Spleen (tissue), 11 donors: ENCODE results near the gene MYORG. TPM values are rescaled to one million over a fixed set of nuclear protein-coding genes. Genes with fewer than 3 reads are reported as not detected.

Experiments
- polyA plus RNA-seq, 3 donors: library from polyadenylated mRNA; stranded (reverse); fragments of 200-250 nt; gene quantifications; one replicate each; pipeline ENCODE4 v1.2.1, GENCODE V29; 2013
- small RNA-seq, 4 donors: library from RNA; depleted of rRNA; stranded (forward); fragments of <200 nt; gene quantifications; one replicate each; pipeline ENCODE3, GENCODE V24; 2016
- total RNA-seq, 7 donors: library from RNA; depleted of rRNA in 3 of 7; stranded (reverse); fragments of >200 nt in 3 of 7; fragmentation: NEBNext Ultra II Directional in 4 of 7; extraction: Animal tissue kit (Norgen Biotek cat#: 25700) in 4 of 7; gene quantifications; one replicate each; pipeline versions ENCODE4 v1.1.0 to v1.2.1, GENCODE V29; 2016 to 2021
- donor health status: healthy with polysubstance abuse.
- donor health status: DM: no; HTN: no; CAD: no; lungs with moderate emphysema.
- donor health status: DM: no; HTN: no; CAD: no.
- donor health status: Bipolar disorder and iron deficiency.
- donor health status: healthy.
- donor health status: DM: no; HTN: no; CAD: no.
- donor health status: DM: yes; HTN: yes; CAD: no.

The MYORG gene
- total and polyA plus RNA-seq, 10 donors, result 0.22 to 2.2 (median 1.2) TPM

Small RNAs within 50 kb of the gene (small RNA-seq; reads per million reads assigned to genes)
- 0 reads per million in 4 donors for gene RF00019

Other genes starting within 250 kb of the MYORG start
- gene UBAP1, start 197.9 kb downstream of the MYORG start, total RNA-seq, result 10 to 100 TPM; 37.4 to 56.0 (median 44.9) TPM
- gene UBAP1, start 197.9 kb downstream of the MYORG start, polyA plus RNA-seq, result 10 to 100 TPM; 17.3 to 25.7 (median 20.2) TPM
- 1 to 10 TPM in 3 of 7 donors, under 1 TPM in 4; 0.52 to 1.8 (median 0.83) TPM for gene KIF24, start 47.6 kb downstream of the MYORG start, total RNA-seq
- under 1 TPM; 0.15 to 0.33 (median 0.32) TPM for gene KIF24, start 47.6 kb downstream of the MYORG start, polyA plus RNA-seq
- gene NUDT2, start 47.3 kb downstream of the MYORG start, total RNA-seq, result 10 to 100 TPM; 10.4 to 18.0 (median 14.6) TPM
- 10 to 100 TPM; 21.0 to 32.1 (median 28.0) TPM for gene NUDT2, start 47.3 kb downstream of the MYORG start, polyA plus RNA-seq
- 10 to 100 TPM; 10.4 to 26.9 (median 16.5) TPM for gene FAM219A, start 81.7 kb upstream of the MYORG start, total RNA-seq
- 1 to 10 TPM; 3.2 to 9.3 (median 3.5) TPM for gene FAM219A, start 81.7 kb upstream of the MYORG start, polyA plus RNA-seq
- gene DNAI1, start 81.9 kb upstream of the MYORG start, total RNA-seq, result not detected
- gene DNAI1, start 81.9 kb upstream of the MYORG start, polyA plus RNA-seq, result not detected
- under 1 TPM in 3 of 7 donors, not detected in 4; 0.35 to 0.91 (median 0.46) TPM for gene ENHO, start 146.1 kb upstream of the MYORG start, total RNA-seq
- gene ENHO, start 146.1 kb upstream of the MYORG start, polyA plus RNA-seq, result under 1 TPM; 0.74 to 0.94 (median 0.89) TPM
- 10 to 100 TPM in 5 of 7 donors, 1 to 10 TPM in 2; 6.6 to 46.8 (median 26.3) TPM for gene CNTFR, start 212.8 kb upstream of the MYORG start, total RNA-seq
- gene CNTFR, start 212.8 kb upstream of the MYORG start, polyA plus RNA-seq, result 1 to 10 TPM; 2.8 to 7.7 (median 3.1) TPM
- gene RPP25L, start 235.2 kb upstream of the MYORG start, total RNA-seq, result 10 to 100 TPM; 16.8 to 36.1 (median 21.5) TPM
- 10 to 100 TPM; 32.5 to 54.1 (median 46.7) TPM for gene RPP25L, start 235.2 kb upstream of the MYORG start, polyA plus RNA-seq
- gene DCTN3, start 243.6 kb upstream of the MYORG start, total RNA-seq, result 10 to 100 TPM; 43.8 to 64.1 (median 52.1) TPM
- gene DCTN3, start 243.6 kb upstream of the MYORG start, polyA plus RNA-seq, result 10 to 100 TPM; 59.3 to 79.8 (median 75.9) TPM